Tibial artery (tissue), 4 donors: ENCODE measurements around the gene ZPR1.

Experiments
- DNase-seq, 2 donors: peaks; one replicate each; pipeline ENCODE4 v3.0.0-alpha.2; 2019
- H3K27ac ChIP-seq, 2 donors: fragments of 200-600 bp; sonication (generic) in 1 of 2; 1 replicate in 1 of 2; 2 replicates in 1 of 2; pipeline ENCODE4 v1.5.1; 2018 to 2019; ENCODE audit warnings: mild to moderate bottlenecking in 1 of 2
- H3K27me3 ChIP-seq, 2 donors: fragments of 200-600 bp; sonication (generic) in 1 of 2; one replicate each; pipeline versions ENCODE4 v1.5.1 to v1.6.0; 2016 to 2019
- H3K36me3 ChIP-seq, 3 donors: fragments of 200-600 bp; sonication (generic) in 2 of 3; one replicate each; pipeline ENCODE4 v1.5.1; 2016 to 2019; ENCODE audit warnings: mild to moderate bottlenecking in 2 of 3
- H3K4me1 ChIP-seq, 4 donors: fragments of 200-600 bp; sonication (generic) in 2 of 4; 1 replicate in 3 of 4; 2 replicates in 1 of 4; pipeline ENCODE4 v1.5.1; 2016 to 2019
- H3K4me3 ChIP-seq, 2 donors: fragments of 200-600 bp; sonication (generic) in 1 of 2; 1 replicate in 1 of 2; 2 replicates in 1 of 2; pipeline ENCODE4 v1.5.1; 2018 to 2019; ENCODE audit warnings: mild to moderate bottlenecking in 2 of 2
- H3K9me3 ChIP-seq, 3 donors: fragments of 200-600 bp; sonication (generic) in 1 of 3; one replicate each; pipeline ENCODE4 v1.5.1; 2016 to 2019
- CTCF ChIP-seq, 2 experiments: fragments of 200-600 bp in 1 of 2; fragments of 450-650 bp in 1 of 2; IDR thresholded peaks; one replicate each; pipeline ENCODE4 v1.5.1; 2017 to 2019; ENCODE audit warnings: antibody characterized with exemption in 2 of 2, mild to moderate bottlenecking in 1 of 2, moderate library complexity in 1 of 2
- intact Hi-C: fragments of 100-400 bp; cut with DNase I; formaldehyde crosslinking; loops from one replicate; pipeline ENCODE4 v1.15.0; 2023; ENCODE audit warnings: low total_unique reads

The ZPR1 gene

GRCh38 chr11:116825434-116825833 is 37.6 kb upstream of the ZPR1 start:
- Histone ChIP-seq H3K4me1 (no peaks in the 10 kb centered on the region), H3K36me3 (no peaks in the 10 kb centered on the region), H3K4me3 (no peak overlapping the region), H3K9me3 (no peaks in the 10 kb centered on the region), H3K27ac (no peak overlapping the region), H3K27me3 (peaks cover 0 to 13% of the 10 kb centered on the region in 2 donors)
- intact Hi-C loops, result no loop called here
- no peak for TF ChIP-seq CTCF (IDR thresholded peaks at IDR 0.05)
- no peak for DNase-seq

- no peaks in the 10 kb centered on the region for H3K27me3 ChIP-seq
- no peak within 1 kb of the TSS for H3K27ac ChIP-seq
- H3K4me3 ChIP-seq, result no peak within 1 kb of the TSS
- H3K4me1 ChIP-seq, result no peaks in the 10 kb centered on the region
- intact Hi-C loops, result no loop called here
- H3K9me3 ChIP-seq, result no peaks in the 10 kb centered on the region
- DNase-seq, result peak in 1 of 2 donors; percentile 7
- H3K36me3 ChIP-seq, result no peaks in the 10 kb centered on the region
- no peak for TF ChIP-seq CTCF (IDR thresholded peaks at IDR 0.05)
Observed at GRCh38 chr11:116823031-116823843, 35.4 kb upstream of the ZPR1 start, which contains the start of gene APOA4. Gene APOA4, minus strand, starts transcription at chr11:116823304. Its CDS starts 113 bp downstream, at chr11:116823191.

GRCh38 chr11:116822575-116822974 is 34.8 kb upstream of the ZPR1 start:
- DNase-seq, result peak in 1 of 2 donors; percentile 9
- intact Hi-C loops, result no loop called here
- Histone ChIP-seq H3K9me3 (no peaks in the 10 kb centered on the region), H3K4me1 (no peaks in the 10 kb centered on the region), H3K27me3 (no peaks in the 10 kb centered on the region), H3K27ac (no peak overlapping the region), H3K36me3 (no peaks in the 10 kb centered on the region), H3K4me3 (no peak overlapping the region)
- no peak for TF ChIP-seq CTCF (IDR thresholded peaks at IDR 0.05)

GRCh38 chr11:116821050-116821918 is 33.5 kb upstream of the ZPR1 start:
- Histone ChIP-seq H3K36me3 (no peaks in the 10 kb centered on the region), H3K4me1 (no peaks in the 10 kb centered on the region), H3K27ac (no peak overlapping the region), H3K9me3 (no peaks in the 10 kb centered on the region), H3K27me3 (no peaks in the 10 kb centered on the region), H3K4me3 (no peak overlapping the region)
- DNase-seq, result peak in 1 of 2 donors; percentile 3
- intact Hi-C loops, result no loop called here
- TF ChIP-seq CTCF (IDR thresholded peaks at IDR 0.05), result no peak

GRCh38 chr11:116819049-116819448 is 31.2 kb upstream of the ZPR1 start:
- TF ChIP-seq CTCF (IDR thresholded peaks at IDR 0.05), result no peak
- DNase-seq, result peak in 1 of 2 donors; percentile 16
- no peak overlapping the region for H3K4me3 ChIP-seq
- H3K27me3 ChIP-seq, result no peaks in the 10 kb centered on the region
- H3K9me3 ChIP-seq, result no peaks in the 10 kb centered on the region
- H3K36me3 ChIP-seq, result no peaks in the 10 kb centered on the region
- intact Hi-C loops, result no loop called here
- no peak overlapping the region for H3K27ac ChIP-seq
- peaks cover 0 to 3% (median 0%) of the 10 kb centered on the region in 4 donors for H3K4me1 ChIP-seq
